Muscle of arm (tissue), 12 donors: ENCODE data around the gene LSAMP. TPM values are rescaled to one million over a fixed set of nuclear protein-coding genes. Genes with fewer than 3 reads are reported as not detected.

Experiments
- DNase-seq: peaks from one replicate; pipeline ENCODE4 v3.0.0-alpha.2; 2013
- polyA plus RNA-seq, 12 donors: library from polyadenylated mRNA; unstranded; fragments of 120-200 nt; gene quantifications; one replicate each; pipeline ENCODE4 v1.2.1, GENCODE V29; 2013; ENCODE audit not compliant: insufficient read length in 12 of 12

The LSAMP gene
- polyA plus RNA-seq, 12 donors = 4.1 to 21.6 (median 7.8) TPM; not detected in 1

- no peak for DNase-seq
These were observed 268.2 kb downstream of the LSAMP start for GRCh38 chr3:116176974-116177555.

GRCh38 chr3:116166121-116166520, 279.2 kb downstream of the LSAMP start:
- no peak for DNase-seq

- DNase-seq = no peak
These were observed 279.6 kb downstream of the LSAMP start for GRCh38 chr3:116165641-116166040.

GRCh38 chr3:116165135-116165534, 280.2 kb downstream of the LSAMP start:
- DNase-seq = no peak

GRCh38 chr3:116164039-116164438, 281.2 kb downstream of the LSAMP start:
- DNase-seq = no peak

GRCh38 chr3:116161575-116162525, 283.4 kb downstream of the LSAMP start:
- peak; percentile 27 for DNase-seq

GRCh38 chr3:116160594-116160993, 284.7 kb downstream of the LSAMP start:
- no peak for DNase-seq

- no peak for DNase-seq
These were observed 289.4 kb downstream of the LSAMP start for GRCh38 chr3:116155841-116156240.

- no peak for DNase-seq
These were observed 290.9 kb downstream of the LSAMP start for GRCh38 chr3:116154389-116154788.

- no peak for DNase-seq
These were observed 292.1 kb downstream of the LSAMP start for GRCh38 chr3:116153174-116153573.

- DNase-seq = no peak
These were observed 294.6 kb downstream of the LSAMP start for GRCh38 chr3:116150655-116151167.

GRCh38 chr3:116148881-116149851, 296.1 kb downstream of the LSAMP start:
- no peak for DNase-seq

- no peak for DNase-seq
These were observed 299.7 kb downstream of the LSAMP start for GRCh38 chr3:116145613-116146012.

GRCh38 chr3:116141724-116142123, 303.6 kb downstream of the LSAMP start:
- DNase-seq = no peak

- no peak for DNase-seq
These were observed 305.1 kb downstream of the LSAMP start for GRCh38 chr3:116140100-116140689.

GRCh38 chr3:116139641-116140040, 305.6 kb downstream of the LSAMP start:
- no peak for DNase-seq

GRCh38 chr3:116135457-116136085, 309.7 kb downstream of the LSAMP start:
- DNase-seq = no peak

GRCh38 chr3:116129187-116129946, 315.9 kb downstream of the LSAMP start:
- DNase-seq = no peak

GRCh38 chr3:116127464-116127863, 317.8 kb downstream of the LSAMP start:
- DNase-seq = no peak

- DNase-seq = no peak
These were observed 321.1 kb downstream of the LSAMP start for GRCh38 chr3:116124166-116124565.
